Measurements from ENCODE around the gene CAMKK2.

DNA sequence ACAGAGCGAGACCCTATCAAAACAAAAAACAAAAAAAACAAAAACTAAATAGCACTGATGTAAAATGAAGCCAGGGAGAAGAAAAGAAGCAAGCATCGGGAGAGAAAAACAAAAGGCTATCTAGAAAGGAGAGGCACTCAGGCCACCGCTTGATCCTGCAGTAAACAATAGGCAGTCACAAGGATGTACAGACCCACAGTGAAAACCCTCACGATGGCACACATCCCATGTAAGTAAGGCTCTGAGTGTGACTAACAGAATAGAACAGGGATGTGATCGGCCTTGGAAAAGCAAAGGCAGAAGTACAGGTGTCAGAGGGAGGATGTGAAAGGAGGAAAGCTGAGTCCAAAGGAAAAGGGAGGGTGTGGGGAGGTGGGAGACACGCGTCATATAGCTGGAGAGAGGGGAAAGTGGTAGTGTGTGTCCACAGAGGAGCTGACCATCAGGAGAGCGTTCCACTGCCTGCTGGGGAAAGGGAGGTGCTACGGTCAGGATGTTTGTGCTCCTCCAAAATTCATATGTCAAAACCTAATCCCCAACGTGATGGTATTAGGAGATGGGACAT is 31.5 kb downstream of the CAMKK2 start:
- TF ChIP-seq POLR2AphosphoS5 (IDR thresholded peaks at IDR 0.05; ENCODE audit: low read depth, low read length): no peak
- TF ChIP-seq SMC3 (IDR thresholded peaks at IDR 0.05; ENCODE audit: low read depth, low read length): no peak
- TF ChIP-seq, protein P1, sequence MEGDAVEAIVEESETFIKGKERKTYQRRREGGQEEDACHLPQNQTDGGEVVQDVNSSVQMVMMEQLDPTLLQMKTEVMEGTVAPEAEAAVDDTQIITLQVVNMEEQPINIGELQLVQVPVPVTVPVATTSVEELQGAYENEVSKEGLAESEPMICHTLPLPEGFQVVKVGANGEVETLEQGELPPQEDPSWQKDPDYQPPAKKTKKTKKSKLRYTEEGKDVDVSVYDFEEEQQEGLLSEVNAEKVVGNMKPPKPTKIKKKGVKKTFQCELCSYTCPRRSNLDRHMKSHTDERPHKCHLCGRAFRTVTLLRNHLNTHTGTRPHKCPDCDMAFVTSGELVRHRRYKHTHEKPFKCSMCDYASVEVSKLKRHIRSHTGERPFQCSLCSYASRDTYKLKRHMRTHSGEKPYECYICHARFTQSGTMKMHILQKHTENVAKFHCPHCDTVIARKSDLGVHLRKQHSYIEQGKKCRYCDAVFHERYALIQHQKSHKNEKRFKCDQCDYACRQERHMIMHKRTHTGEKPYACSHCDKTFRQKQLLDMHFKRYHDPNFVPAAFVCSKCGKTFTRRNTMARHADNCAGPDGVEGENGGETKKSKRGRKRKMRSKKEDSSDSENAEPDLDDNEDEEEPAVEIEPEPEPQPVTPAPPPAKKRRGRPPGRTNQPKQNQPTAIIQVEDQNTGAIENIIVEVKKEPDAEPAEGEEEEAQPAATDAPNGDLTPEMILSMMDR (IDR thresholded peaks at IDR 0.05): no peak
- no peak for TF ChIP-seq EP300 (IDR thresholded peaks at IDR 0.05; ENCODE audit: borderline replicate concordance in 1 of 2, low read depth in 1 of 2, low read length in 1 of 2)
- no peak for TF ChIP-seq RAD21 (IDR thresholded peaks at IDR 0.05; ENCODE audit: low read length)
- TF ChIP-seq MEF2A (IDR thresholded peaks at IDR 0.05; ENCODE audit: borderline replicate concordance, low read depth): no peak
- TF ChIP-seq FOSL2 (IDR thresholded peaks at IDR 0.05; ENCODE audit: borderline replicate concordance, low read depth): no peak
- no peak for TF ChIP-seq YY1 (IDR thresholded peaks at IDR 0.05; ENCODE audit: low read depth)
- TF ChIP-seq, protein P2, sequence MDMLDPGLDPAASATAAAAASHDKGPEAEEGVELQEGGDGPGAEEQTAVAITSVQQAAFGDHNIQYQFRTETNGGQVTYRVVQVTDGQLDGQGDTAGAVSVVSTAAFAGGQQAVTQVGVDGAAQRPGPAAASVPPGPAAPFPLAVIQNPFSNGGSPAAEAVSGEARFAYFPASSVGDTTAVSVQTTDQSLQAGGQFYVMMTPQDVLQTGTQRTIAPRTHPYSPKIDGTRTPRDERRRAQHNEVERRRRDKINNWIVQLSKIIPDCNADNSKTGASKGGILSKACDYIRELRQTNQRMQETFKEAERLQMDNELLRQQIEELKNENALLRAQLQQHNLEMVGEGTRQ (IDR thresholded peaks at IDR 0.05; ENCODE audit: borderline replicate concordance, low read depth, low read length): no peak
